WERI-Rb-1 (cell line): Measurements from ENCODE around the gene SIK2.

ENCODE experiments used
- DNase-seq: peaks from one replicate; pipeline ENCODE4 v3.0.0-alpha.2; 2020
- H3K27ac ChIP-seq: fragments of 250-450 bp; sonication (Bioruptor Pico); 2 replicates; pipeline ENCODE4 v1.5.1; 2020; ENCODE audit warnings: mild to moderate bottlenecking, moderate library complexity
- H3K27me3 ChIP-seq: fragments of 250-450 bp; sonication (Bioruptor Pico); 2 replicates; pipeline ENCODE4 v1.5.1; 2021; ENCODE audit warnings: mild to moderate bottlenecking, low read depth, moderate library complexity; ENCODE audit not compliant: insufficient read depth, severe bottlenecking
- H3K36me3 ChIP-seq: fragments of 250-450 bp; sonication (Bioruptor Pico); 2 replicates; pipeline ENCODE4 v1.5.1; 2020; ENCODE audit warnings: mild to moderate bottlenecking, moderate library complexity
- H3K4me3 ChIP-seq: 2 replicates; pipeline ENCODE4 v1.5.1; 2011; ENCODE audit warnings: low read depth, mild to moderate bottlenecking, control low read depth, low read length
- H3K9me3 ChIP-seq: fragments of 250-450 bp; sonication (Bioruptor Pico); 2 replicates; pipeline ENCODE4 v1.5.1; 2021; ENCODE audit warnings: mild to moderate bottlenecking, moderate library complexity; ENCODE audit not compliant: severe bottlenecking
- TF ChIP-seq, protein P1 (sequence below): IDR thresholded peaks from 2 replicates; pipeline ENCODE4 v1.5.1; 2011; ENCODE audit warnings: low read depth, mild to moderate bottlenecking, control low read depth, inconsistent platforms, low read length

The SIK2 gene

GRCh38 chr11:111617286-111617685 lies 15.0 kb downstream of the SIK2 start:
- Histone ChIP-seq H3K4me3 (no peak overlapping the region), H3K9me3 (no peaks in the 10 kb centered on the region), H3K27ac (no peak overlapping the region), H3K36me3 (peaks cover 33% of the 10 kb centered on the region), H3K27me3 (no peaks in the 10 kb centered on the region)
- TF ChIP-seq, protein P1, sequence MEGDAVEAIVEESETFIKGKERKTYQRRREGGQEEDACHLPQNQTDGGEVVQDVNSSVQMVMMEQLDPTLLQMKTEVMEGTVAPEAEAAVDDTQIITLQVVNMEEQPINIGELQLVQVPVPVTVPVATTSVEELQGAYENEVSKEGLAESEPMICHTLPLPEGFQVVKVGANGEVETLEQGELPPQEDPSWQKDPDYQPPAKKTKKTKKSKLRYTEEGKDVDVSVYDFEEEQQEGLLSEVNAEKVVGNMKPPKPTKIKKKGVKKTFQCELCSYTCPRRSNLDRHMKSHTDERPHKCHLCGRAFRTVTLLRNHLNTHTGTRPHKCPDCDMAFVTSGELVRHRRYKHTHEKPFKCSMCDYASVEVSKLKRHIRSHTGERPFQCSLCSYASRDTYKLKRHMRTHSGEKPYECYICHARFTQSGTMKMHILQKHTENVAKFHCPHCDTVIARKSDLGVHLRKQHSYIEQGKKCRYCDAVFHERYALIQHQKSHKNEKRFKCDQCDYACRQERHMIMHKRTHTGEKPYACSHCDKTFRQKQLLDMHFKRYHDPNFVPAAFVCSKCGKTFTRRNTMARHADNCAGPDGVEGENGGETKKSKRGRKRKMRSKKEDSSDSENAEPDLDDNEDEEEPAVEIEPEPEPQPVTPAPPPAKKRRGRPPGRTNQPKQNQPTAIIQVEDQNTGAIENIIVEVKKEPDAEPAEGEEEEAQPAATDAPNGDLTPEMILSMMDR = no peak
- no peak for DNase-seq

- Histone ChIP-seq H3K9me3 (no peaks in the 10 kb centered on the region), H3K36me3 (peaks cover 36% of the 10 kb centered on the region)
Measured at GRCh38 chr11:111620518-111620917, 18.3 kb downstream of the SIK2 start.

GRCh38 chr11:111623527-111624030 lies 21.3 kb downstream of the SIK2 start:
- Histone ChIP-seq H3K36me3 (peaks cover 27% of the 10 kb centered on the region), H3K27me3 (no peaks in the 10 kb centered on the region), H3K4me3 (no peak overlapping the region), H3K9me3 (no peaks in the 10 kb centered on the region), H3K27ac (no peak overlapping the region)
- DNase-seq = no peak
- TF ChIP-seq, protein P1 = no peak

More at GRCh38 chr11:111620518-111620917, 18.3 kb downstream of the SIK2 start:
- TF ChIP-seq, protein P1 = no peak
- Histone ChIP-seq H3K27me3 (no peaks in the 10 kb centered on the region), H3K27ac (no peak overlapping the region), H3K4me3 (no peak overlapping the region)
- DNase-seq = no peak

- H3K27ac ChIP-seq = no peak overlapping the region
- no peaks in the 10 kb centered on the region for H3K27me3 ChIP-seq
- TF ChIP-seq, protein P1 = no peak
- no peaks in the 10 kb centered on the region for H3K9me3 ChIP-seq
- H3K36me3 ChIP-seq = peaks cover 26% of the 10 kb centered on the region
- no peak for DNase-seq
- no peak overlapping the region for H3K4me3 ChIP-seq
Measured at GRCh38 chr11:111624608-111625007, 22.4 kb downstream of the SIK2 start.

- H3K27me3 ChIP-seq = no peaks in the 10 kb centered on the region
- no peak overlapping the region for H3K27ac ChIP-seq
- no peak overlapping the region for H3K4me3 ChIP-seq
- TF ChIP-seq, protein P1 = no peak
- H3K36me3 ChIP-seq = peaks cover 16% of the 10 kb centered on the region
- H3K9me3 ChIP-seq = no peaks in the 10 kb centered on the region
- DNase-seq = no peak
Measured at GRCh38 chr11:111627591-111627990, 25.3 kb downstream of the SIK2 start.

DNA sequence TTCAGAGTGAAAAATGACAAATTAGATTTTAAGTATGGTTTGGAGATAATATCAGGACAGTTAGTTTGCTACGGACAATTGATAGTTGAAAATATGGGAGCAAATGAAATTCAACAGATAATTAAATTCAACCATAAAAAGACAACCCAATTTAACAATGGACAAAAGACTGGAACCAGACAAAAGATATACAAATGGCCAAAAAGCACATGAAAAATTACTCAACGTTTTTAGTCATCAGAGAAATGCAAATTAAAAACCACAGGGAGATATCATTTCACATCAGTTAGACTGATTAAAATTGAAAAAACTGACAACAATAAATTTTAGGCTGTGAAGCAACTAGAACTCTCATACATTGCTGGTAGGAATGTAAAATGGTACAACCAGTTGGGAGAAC lies 27.2 kb downstream of the SIK2 start:
- Histone ChIP-seq H3K9me3 (no peaks in the 10 kb centered on the region), H3K36me3 (peaks cover 16% of the 10 kb centered on the region), H3K27ac (no peak overlapping the region), H3K27me3 (no peaks in the 10 kb centered on the region), H3K4me3 (no peak overlapping the region)
- no peak for DNase-seq
- TF ChIP-seq, protein P1 = no peak
